ENCODE measurements around the gene CLEC5A.
"Not testable (repeated sequence)": the region's sequence is repeated elsewhere in the genome, so short reads cannot be mapped to it uniquely, and the experiment has no call there.

Gene CLEC5A

GRCh38 chr7:141946796-141947195 is at the start of gene CLEC5A:
TSS of gene CLEC5A (minus strand) at chr7:141946974. CDS start at chr7:141946292, 682 bp downstream.
- FAIRE-seq: no peak

GRCh38 chr7:141993354-141993753 is 46.6 kb upstream of the CLEC5A start:
- no peak for FAIRE-seq

GRCh38 chr7:141992688-141993087 is 45.9 kb upstream of the CLEC5A start:
- no peak for FAIRE-seq

- no peak for FAIRE-seq
These were observed 45.4 kb upstream of the CLEC5A start for GRCh38 chr7:141992156-141992555.

GRCh38 chr7:141991140-141991539 is 44.4 kb upstream of the CLEC5A start:
- no peak for FAIRE-seq

- no peak for FAIRE-seq
These were observed 43.4 kb upstream of the CLEC5A start for GRCh38 chr7:141990011-141990725.

- not testable (repeated sequence) for FAIRE-seq
These were observed 41.0 kb upstream of the CLEC5A start for GRCh38 chr7:141987803-141988202.

- no peak for FAIRE-seq
These were observed 40.1 kb upstream of the CLEC5A start for GRCh38 chr7:141986923-141987322.

- not testable (repeated sequence) for FAIRE-seq
These were observed 39.2 kb upstream of the CLEC5A start for GRCh38 chr7:141985926-141986325.

- FAIRE-seq: no peak
These were observed 32.8 kb upstream of the CLEC5A start for GRCh38 chr7:141979568-141979967.

- FAIRE-seq: no peak
These were observed 31.6 kb upstream of the CLEC5A start for GRCh38 chr7:141978351-141978750.

GRCh38 chr7:141976524-141977245 is 29.9 kb upstream of the CLEC5A start:
- no peak for FAIRE-seq

- FAIRE-seq: no peak
These were observed 29.2 kb upstream of the CLEC5A start for GRCh38 chr7:141975806-141976523.

- FAIRE-seq: no peak
These were observed 28.1 kb upstream of the CLEC5A start for GRCh38 chr7:141974831-141975230.

GRCh38 chr7:141973673-141974072 is 26.9 kb upstream of the CLEC5A start, which contains the start of gene TAS2R38:
TSS of gene TAS2R38 (minus strand) at chr7:141973773. CDS start at chr7:141973689, 84 bp downstream.
- FAIRE-seq: no peak

GRCh38 chr7:141960687-141961422 is 14.1 kb upstream of the CLEC5A start:
- no peak for FAIRE-seq

- no peak for FAIRE-seq
These were observed 9.3 kb upstream of the CLEC5A start for GRCh38 chr7:141956084-141956483.

- no peak for FAIRE-seq
These were observed 7.6 kb upstream of the CLEC5A start for GRCh38 chr7:141954334-141954733.

- no peak for FAIRE-seq
These were observed 5.7 kb upstream of the CLEC5A start for GRCh38 chr7:141952461-141952860.

- FAIRE-seq: no peak
These were observed 4.0 kb upstream of the CLEC5A start for GRCh38 chr7:141950806-141951205.

- FAIRE-seq: no peak
These were observed 3.1 kb upstream of the CLEC5A start for GRCh38 chr7:141949911-141950310.

GRCh38 chr7:141949451-141949850 is 2.7 kb upstream of the CLEC5A start:
- no peak for FAIRE-seq

- no peak for FAIRE-seq
These were observed 2.2 kb upstream of the CLEC5A start for GRCh38 chr7:141949021-141949420.
